ENCODE measurements around the gene TPRG1.

The TPRG1 gene

GRCh38 chr3:189276444-189277219 is 104.9 kb downstream of the TPRG1 start:
- no peak for DNase-seq (ENCODE audit: extremely low read depth in 1 of 2, low read depth in 1 of 2)

DNA sequence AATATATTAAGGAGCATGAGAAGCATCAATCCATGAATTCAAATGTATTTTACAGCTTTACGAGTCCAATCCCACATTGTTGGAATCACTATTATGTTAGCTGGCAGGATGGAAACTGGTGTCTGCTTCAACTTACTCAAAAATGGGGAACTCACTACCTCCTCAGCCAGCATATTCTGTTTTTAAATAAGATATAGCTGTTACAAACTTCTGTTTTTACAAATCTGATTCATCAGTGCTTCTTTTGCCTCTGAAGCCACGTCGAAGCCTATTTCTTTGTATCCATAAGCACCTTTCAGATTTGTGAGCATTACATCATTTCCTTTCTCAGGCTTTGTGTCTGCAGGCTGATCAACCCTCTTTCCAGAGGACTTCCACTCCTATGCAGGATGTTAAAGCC is 105.9 kb downstream of the TPRG1 start:
- no peak for DNase-seq (ENCODE audit: extremely low read depth in 1 of 2, low read depth in 1 of 2)

GRCh38 chr3:189278221-189278620 is 106.5 kb downstream of the TPRG1 start:
- no peak for DNase-seq (ENCODE audit: extremely low read depth in 1 of 2, low read depth in 1 of 2)

- no peak for DNase-seq (ENCODE audit: extremely low read depth in 1 of 2, low read depth in 1 of 2)
Observed at GRCh38 chr3:189282189-189282588, 110.4 kb downstream of the TPRG1 start.

DNA sequence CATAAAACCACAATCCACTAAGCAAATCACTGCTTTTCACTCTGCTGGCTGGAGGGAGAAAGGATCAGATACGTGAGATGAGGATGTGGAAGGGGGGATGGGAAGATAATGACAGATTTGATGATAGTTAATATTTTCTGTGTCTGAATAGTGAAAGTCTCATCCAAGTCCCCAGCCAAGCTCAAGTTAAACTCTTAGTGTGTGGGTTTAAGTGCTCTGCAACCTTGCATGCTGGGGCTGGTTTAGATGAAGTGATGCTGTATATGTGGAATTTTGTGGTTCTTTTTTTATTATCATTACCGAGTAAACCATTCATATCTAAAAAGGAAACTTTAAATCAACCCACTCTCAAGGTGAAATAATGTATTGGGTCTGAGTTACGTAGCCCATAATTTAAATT is 111.0 kb downstream of the TPRG1 start:
- DNase-seq (ENCODE audit: extremely low read depth in 1 of 2, low read depth in 1 of 2): no peak

- DNase-seq (ENCODE audit: extremely low read depth in 1 of 2, low read depth in 1 of 2): no peak
Observed at GRCh38 chr3:189286188-189286587, 114.4 kb downstream of the TPRG1 start.

- DNase-seq (ENCODE audit: extremely low read depth in 1 of 2, low read depth in 1 of 2): no peak
Observed at GRCh38 chr3:189286916-189287315, 115.1 kb downstream of the TPRG1 start.

GRCh38 chr3:189288348-189289235 is 116.8 kb downstream of the TPRG1 start:
- no peak for DNase-seq (ENCODE audit: extremely low read depth in 1 of 2, low read depth in 1 of 2)

DNA sequence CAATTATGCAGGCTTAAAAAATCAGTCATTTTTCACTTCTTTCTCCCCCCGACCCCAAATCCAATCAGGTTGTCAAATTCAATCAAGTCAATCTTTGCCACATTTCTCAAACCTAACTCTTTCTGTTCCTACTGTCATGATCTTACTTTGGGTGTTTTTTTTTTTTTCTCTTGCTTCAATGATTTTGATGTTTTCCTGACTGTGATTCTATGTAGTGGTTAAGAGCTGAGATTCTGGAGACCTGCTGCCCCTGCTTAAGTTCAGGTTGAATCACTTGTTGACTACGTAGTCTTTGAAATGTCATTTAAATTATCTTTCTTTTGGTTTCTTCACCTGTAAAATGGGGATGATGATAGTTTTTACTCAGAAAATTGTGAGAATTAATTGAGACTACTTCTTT is 117.5 kb downstream of the TPRG1 start:
- DNase-seq (ENCODE audit: extremely low read depth in 1 of 2, low read depth in 1 of 2): no peak

DNA sequence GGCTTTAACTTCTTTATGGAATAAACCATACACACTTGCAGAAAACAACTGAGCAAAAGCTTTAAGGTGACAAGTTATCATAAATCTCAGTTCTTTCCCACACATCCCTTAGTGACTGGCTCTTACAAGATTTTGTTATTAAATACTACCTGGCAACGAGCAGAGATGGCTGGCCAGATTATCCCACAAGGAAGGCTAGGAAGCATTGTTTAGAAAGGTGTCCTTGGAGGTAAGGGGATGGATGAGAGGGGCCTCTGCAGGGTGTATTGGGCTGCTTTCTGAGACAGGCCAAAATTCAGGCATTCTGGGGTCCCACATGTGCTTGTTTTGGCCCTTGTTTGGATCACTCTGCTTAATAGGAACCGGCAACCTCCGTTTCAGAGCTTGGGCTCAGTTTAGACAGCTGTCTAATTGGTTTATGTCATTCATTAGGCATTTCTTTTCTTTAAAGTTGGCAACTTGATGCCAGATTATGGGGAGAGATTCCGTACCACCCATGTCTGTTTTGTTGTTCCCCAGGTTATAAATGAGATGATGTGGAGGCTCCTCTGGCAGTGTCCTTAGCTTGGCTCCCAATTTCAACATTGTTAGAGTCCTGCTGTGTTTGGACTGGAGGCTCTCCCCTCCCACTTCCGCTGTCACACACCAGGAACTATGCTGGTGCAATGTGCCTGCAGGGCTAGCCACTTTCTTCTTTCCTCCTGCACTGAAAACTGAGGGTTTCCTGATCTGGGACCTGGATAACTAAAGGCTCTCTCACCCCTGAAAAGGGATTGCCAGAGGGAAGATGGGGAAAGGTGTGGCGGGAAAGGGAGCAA is 121.1 kb downstream of the TPRG1 start:
- no peak for DNase-seq (ENCODE audit: extremely low read depth in 1 of 2, low read depth in 1 of 2)

GRCh38 chr3:189294649-189295048 is 122.9 kb downstream of the TPRG1 start:
- DNase-seq (ENCODE audit: extremely low read depth in 1 of 2, low read depth in 1 of 2): no peak

GRCh38 chr3:189295089-189295488 is 123.3 kb downstream of the TPRG1 start:
- DNase-seq (ENCODE audit: extremely low read depth in 1 of 2, low read depth in 1 of 2): no peak

DNA sequence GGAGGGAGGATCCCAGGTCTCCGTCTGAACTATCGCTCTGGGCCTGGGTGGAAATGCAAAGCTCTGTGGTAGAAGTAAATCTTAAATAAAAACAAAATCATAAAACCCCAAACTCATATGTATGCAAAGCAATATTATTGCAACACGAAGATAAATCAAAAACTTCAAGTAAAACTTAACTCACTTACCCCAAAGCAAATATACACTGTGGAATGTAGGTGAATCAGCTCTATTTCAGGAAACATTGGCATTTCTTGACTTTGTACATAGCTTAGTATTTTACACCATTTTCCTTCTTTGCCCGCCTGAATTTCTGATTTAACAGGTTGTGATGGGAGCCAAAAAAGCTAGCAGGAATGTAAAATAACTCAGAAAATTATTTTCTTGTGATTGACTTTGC is 126.2 kb downstream of the TPRG1 start:
- no peak for DNase-seq (ENCODE audit: extremely low read depth in 1 of 2, low read depth in 1 of 2)

GRCh38 chr3:189298469-189299375 is 127.0 kb downstream of the TPRG1 start:
- no peak for DNase-seq (ENCODE audit: extremely low read depth in 1 of 2, low read depth in 1 of 2)

DNA sequence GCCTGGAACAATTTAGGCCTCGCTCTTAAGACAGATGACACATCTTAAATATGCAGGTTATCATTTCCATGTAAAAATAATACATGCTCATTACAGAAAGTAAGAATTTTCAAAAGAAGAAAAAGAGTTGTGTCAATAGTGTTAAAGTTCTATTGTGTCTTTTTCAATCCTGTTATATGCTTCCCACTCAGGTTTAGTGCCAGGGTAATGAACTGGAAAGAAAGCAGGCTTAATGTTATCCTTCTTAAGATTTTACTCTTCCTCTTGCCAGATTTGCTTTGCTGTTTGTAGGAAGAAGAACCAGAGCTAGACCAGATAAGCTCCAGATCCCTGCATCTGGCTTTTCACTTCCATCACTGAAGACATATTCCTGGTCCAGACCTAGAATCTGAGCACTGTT is 128.6 kb downstream of the TPRG1 start:
- DNase-seq (ENCODE audit: extremely low read depth in 1 of 2, low read depth in 1 of 2): no peak

- DNase-seq (ENCODE audit: extremely low read depth in 1 of 2, low read depth in 1 of 2): no peak
Observed at GRCh38 chr3:189301479-189301878, 129.7 kb downstream of the TPRG1 start.

DNA sequence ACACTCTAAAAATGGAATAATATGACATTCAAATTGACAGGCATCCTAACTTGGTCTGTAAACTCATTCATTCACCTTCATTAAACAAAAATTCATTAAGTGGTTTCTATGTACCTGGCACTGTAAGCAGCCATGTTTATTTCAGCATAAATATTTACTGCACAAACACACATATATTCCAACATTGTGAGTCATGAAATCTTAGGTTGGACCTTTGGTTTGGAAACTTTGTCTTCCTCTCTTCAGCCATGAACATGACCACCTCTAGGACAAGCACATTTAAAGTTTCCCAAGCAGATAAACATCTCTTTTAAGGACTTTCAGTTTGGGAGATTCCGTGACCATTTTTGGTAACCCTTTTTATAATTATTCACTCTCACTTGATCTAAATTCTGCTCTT is 131.8 kb downstream of the TPRG1 start:
- DNase-seq (ENCODE audit: extremely low read depth in 1 of 2, low read depth in 1 of 2): no peak

GRCh38 chr3:189304465-189305351 is 132.9 kb downstream of the TPRG1 start:
- no peak for DNase-seq (ENCODE audit: extremely low read depth in 1 of 2, low read depth in 1 of 2)

DNA sequence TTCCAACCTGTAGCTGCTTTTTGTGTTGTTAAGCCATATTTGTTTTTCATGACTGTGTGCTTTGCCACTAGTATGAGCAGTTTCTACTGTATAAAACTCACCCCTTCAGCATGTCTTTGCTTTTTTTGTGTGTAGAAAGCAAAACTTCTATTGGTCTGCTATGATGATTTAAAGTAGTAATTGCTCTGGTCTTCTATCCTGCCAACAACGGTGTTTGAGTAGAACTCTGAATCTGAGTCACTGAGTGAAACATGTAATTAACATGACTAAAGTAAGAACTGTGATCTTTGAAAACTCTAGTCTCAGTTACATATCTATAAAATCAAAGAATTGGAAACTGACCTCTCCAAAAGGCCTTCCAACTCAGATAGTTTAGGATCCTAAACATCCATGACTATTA is 133.6 kb downstream of the TPRG1 start:
- DNase-seq (ENCODE audit: extremely low read depth in 1 of 2, low read depth in 1 of 2): no peak
